Left kidney (tissue), 2 donors: Measurements from ENCODE around the gene BCL2. TPM values are rescaled to one million over a fixed set of nuclear protein-coding genes. Genes with fewer than 3 reads are reported as not detected.

Source experiments
- DNase-seq: peaks from one replicate; pipeline ENCODE4 v3.0.0-alpha.2; 2013
- polyA plus RNA-seq: library from polyadenylated mRNA; unstranded; fragments of 120-200 nt; gene quantifications from one replicate; pipeline ENCODE4 v1.2.1, GENCODE V29; 2013; ENCODE audit not compliant: insufficient read length

The BCL2 gene
- polyA plus RNA-seq, 1 donor = 25.2 TPM

GRCh38 chr18:63088262-63088661 is 231.3 kb downstream of the BCL2 start:
- DNase-seq = no peak

DNA sequence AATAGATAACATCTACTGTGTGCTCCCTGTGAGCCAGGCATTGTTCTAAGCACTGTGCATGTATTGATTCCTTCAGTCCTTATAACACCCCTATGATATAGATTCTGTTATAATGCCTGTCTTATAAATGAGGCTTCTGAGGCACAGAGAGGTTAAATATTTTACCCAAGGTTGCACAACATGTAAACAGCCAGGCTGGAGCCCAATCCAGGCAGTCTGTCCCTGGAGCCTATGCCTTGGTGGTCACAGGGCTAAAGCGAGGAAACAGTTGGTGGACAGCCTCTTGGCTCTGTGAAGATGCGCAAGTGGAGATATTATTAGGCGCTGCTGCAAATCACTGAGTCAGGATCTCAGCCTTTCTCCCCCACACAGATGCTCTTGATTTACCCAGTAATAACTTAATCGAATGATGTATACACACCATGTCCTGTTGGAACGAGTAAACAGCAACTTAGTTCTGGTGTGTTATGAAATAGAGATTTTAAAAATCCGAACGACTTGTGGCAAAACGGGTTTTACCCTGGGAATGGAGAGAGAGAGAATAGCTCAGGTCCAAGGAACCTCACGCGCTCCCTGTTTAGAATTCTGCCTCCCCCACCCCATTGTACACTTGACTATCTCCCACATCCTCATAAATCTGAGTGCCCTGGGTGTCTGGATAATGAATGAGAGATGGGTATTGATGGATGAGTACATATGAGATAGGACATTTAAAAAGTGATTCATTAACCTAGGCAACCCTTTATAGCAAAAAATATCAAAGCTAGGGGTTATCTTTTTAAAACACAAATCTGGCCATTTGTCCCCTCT is 231.9 kb downstream of the BCL2 start:
- no peak for DNase-seq

- no peak for DNase-seq
These were observed 234.0 kb downstream of the BCL2 start for GRCh38 chr18:63085611-63086010.

GRCh38 chr18:63084219-63084618 is 235.3 kb downstream of the BCL2 start:
- no peak for DNase-seq

GRCh38 chr18:63083555-63083954 is 236.0 kb downstream of the BCL2 start:
- no peak for DNase-seq

DNA sequence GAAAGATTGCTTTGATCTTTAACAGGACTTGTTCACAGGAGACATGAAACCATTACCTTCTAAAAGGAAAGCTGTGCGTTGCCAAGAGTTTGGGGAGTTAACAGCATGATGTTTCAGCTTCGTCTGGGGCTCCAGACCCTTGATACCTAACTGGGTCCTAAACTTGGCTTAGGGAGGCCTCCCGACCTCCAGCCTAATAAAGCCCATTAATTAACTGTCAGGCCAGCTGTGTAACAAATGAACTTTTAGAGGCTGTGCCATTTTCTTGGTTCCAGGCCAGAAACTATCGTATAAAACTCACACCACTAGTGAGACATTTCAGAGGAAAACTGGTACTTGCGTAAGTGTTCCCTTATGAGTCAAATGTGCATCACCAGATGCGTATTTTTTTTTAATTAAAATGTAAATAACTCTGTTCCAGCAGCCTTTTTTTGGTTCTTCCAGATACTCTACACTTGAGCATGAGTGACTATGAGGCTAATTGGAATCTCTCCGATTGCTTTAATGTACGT is 236.5 kb downstream of the BCL2 start:
- DNase-seq = no peak

DNA sequence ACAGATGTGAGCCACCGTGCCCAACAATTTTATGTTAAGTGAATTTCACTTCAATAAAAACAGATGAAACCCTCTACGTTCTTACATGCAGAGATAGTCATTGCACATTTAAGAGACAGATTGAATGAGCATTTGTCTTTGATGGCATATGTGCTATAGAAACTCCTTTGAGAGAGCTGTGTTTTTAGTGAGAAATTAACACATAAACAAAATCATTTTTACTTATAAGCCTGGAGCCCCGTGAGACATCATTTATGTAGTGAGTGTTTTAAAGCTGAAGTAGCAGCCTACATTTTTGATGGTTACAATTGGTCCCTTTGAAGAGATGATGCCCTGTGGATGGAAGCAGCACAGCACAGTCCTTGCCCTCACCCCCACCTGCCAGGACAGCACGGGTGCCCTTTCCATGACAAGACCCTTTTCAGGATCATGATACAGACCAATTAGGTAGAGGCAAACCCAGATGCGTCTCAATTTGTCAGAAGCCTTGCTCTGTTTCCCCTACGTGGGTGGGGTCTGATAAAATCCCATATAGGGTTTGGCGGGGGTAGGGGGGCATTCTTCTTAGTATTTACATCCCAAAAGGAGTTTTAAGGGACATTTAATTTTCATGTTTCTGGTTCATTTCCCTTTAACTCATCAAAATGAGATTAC is 237.1 kb downstream of the BCL2 start:
- DNase-seq = no peak

DNA sequence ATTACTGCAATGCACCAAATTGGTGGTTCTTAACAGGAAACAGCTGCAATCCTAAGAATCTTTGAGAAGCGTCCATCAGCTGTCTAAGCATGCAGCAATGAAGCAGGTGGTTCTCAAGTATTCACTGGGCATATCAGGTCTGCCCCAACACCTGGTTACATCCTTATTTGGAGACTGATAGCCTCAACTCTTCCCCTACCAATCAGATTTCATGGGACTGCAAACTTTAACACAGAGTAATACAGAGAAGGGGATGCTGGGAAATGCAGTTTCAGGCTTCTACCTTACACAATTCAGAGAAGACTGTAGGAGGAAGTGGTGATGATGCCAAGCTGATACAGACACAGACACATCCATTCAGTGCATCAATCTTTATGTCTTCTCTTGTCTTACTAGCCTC is 240.5 kb downstream of the BCL2 start:
- no peak for DNase-seq

GRCh38 chr18:63078471-63078870 is 241.1 kb downstream of the BCL2 start:
- DNase-seq = no peak

DNA sequence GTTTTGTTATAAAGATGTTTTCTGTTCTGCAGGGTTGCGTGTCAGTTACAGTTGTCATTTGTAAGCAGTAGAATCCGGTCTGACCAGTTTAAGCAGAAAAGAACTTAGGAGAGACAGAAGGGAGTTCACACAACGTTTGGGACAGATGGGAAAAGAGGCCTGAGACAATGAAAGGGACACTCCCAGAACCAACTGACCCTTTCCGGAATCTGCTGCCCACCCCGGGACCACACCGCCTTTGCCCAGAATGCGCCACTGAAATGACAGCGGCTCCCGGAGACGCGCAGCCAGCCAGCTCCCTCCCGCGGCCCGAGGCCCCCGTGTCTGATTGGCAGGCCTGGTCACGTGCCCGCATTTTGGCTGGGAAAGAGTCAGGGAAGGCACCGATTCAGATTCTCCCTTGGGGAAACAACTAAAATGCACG is 244.6 kb downstream of the BCL2 start:
- DNase-seq = peak; percentile 69

DNA sequence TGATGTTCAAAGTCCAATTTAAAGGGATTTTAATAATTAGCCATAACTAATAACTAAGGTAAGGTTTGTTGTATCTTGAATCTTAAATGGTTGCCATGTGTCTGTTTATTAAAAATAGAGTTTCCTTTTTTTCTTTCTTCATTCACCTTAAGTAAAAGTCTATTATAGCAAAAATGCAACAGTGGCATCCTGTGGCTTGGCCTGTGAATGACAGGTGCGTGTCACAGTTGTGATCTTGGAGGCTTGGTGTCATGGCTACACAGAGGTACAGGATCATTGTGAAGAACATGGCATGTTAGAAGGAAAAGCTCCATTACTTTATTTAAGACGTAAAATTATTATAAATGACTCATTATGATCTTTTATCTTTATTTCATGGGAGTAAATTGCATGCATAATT is 246.1 kb downstream of the BCL2 start:
- DNase-seq = no peak

Other genes starting within 250 kb of the BCL2 start
- 51.6 TPM for gene KDSR, start 47.4 kb upstream of the BCL2 start, polyA plus RNA-seq
- gene VPS4B, start 102.7 kb upstream of the BCL2 start, polyA plus RNA-seq = 62.1 TPM
- gene SERPINB5, start 157.2 kb upstream of the BCL2 start, polyA plus RNA-seq = 0.13 TPM
- gene SERPINB12, start 222.6 kb upstream of the BCL2 start, polyA plus RNA-seq = not detected